HepG2 (cell line): ENCODE results near the gene SIT1. TPM values are rescaled to one million over a fixed set of nuclear protein-coding genes. Genes with fewer than 3 reads are reported as not detected.
A peak's percentile ranks its signal among the peaks of the same experiment; 100 is the strongest.

Experiments used
- AGO2 ChIP-seq: fragments of 200-400 bp; formaldehyde crosslinking; optimal IDR thresholded peaks from 2 replicates; pipeline ENCODE3; 2017; ENCODE audit warnings: mild to moderate bottlenecking, low read depth, low read length, moderate library complexity
- DMTF1 ChIP-seq: sonication (generic); formaldehyde crosslinking; IDR thresholded peaks from 2 replicates; pipeline ENCODE4 v1.4.0; 2020; ENCODE audit warnings: mild to moderate bottlenecking, missing genetic modification reagents
- E2F2 ChIP-seq: sonication (generic); formaldehyde crosslinking; IDR thresholded peaks from 2 replicates; pipeline ENCODE4 v1.4.0; 2020; ENCODE audit warnings: missing genetic modification reagents, borderline replicate concordance
- EHMT2 ChIP-seq: fragments of 200-600 bp; sonication (generic); IDR thresholded peaks from 2 replicates; pipeline ENCODE4 v1.7.0; 2017; ENCODE audit warnings: antibody characterized with exemption, low read depth, low read length, borderline replicate concordance
- GATAD1 ChIP-seq: IDR thresholded peaks from 2 replicates; pipeline ENCODE4 v1.6.1; 2016; ENCODE audit warnings: missing genetic modification reagents, missing compliant biosample characterization
- HNRNPLL ChIP-seq: fragments of 200-400 bp; formaldehyde crosslinking; IDR thresholded peaks from 2 replicates; pipeline ENCODE4 v1.6.1; 2017; ENCODE audit warnings: mild to moderate bottlenecking, low read depth, low read length; ENCODE audit not compliant: poor library complexity, severe bottlenecking
- IRF9 ChIP-seq: sonication (generic); formaldehyde crosslinking; IDR thresholded peaks from 2 replicates; pipeline ENCODE4 v1.8.0; 2022; ENCODE audit warnings: missing genetic modification reagents, mild to moderate bottlenecking, borderline replicate concordance
- MATR3 ChIP-seq: sonication (generic); formaldehyde crosslinking; IDR thresholded peaks from 2 replicates; pipeline ENCODE4 v1.4.0; 2020; ENCODE audit warnings: missing genetic modification reagents
- MED8 ChIP-seq: sonication (generic); formaldehyde crosslinking; IDR thresholded peaks from 2 replicates; pipeline ENCODE4 v1.8.1; 2023; ENCODE audit warnings: mild to moderate bottlenecking, missing genetic modification reagents; ENCODE audit not compliant: insufficient replicate concordance
- PRDM10 ChIP-seq: sonication (generic); formaldehyde crosslinking; IDR thresholded peaks from 2 replicates; pipeline ENCODE4 v1.4.0; 2020; ENCODE audit warnings: low read depth, missing genetic modification reagents
- SMYD3 ChIP-seq: sonication (generic); formaldehyde crosslinking; IDR thresholded peaks from 2 replicates; pipeline ENCODE4 v1.8.1; 2023; ENCODE audit warnings: mild to moderate bottlenecking, missing genetic modification reagents
- SOX5 ChIP-seq: IDR thresholded peaks from 2 replicates; pipeline ENCODE4 v1.6.1; 2016; ENCODE audit warnings: borderline replicate concordance
- ZMYM4 ChIP-seq: sonication (generic); formaldehyde crosslinking; IDR thresholded peaks from 2 replicates; pipeline ENCODE4 v1.8.1; 2023; ENCODE audit warnings: mild to moderate bottlenecking, missing genetic modification reagents
- ZNF121 ChIP-seq: sonication (generic); formaldehyde crosslinking; IDR thresholded peaks from 2 replicates; pipeline ENCODE4 v1.5.0; 2020; ENCODE audit warnings: mild to moderate bottlenecking, missing genetic modification reagents
- ZNF160 ChIP-seq: sonication (generic); formaldehyde crosslinking; IDR thresholded peaks from 2 replicates; pipeline ENCODE4 v1.8.0; 2022; ENCODE audit warnings: mild to moderate bottlenecking, inconsistent platforms, missing genetic modification reagents
- ZNF552 ChIP-seq: sonication (generic); formaldehyde crosslinking; IDR thresholded peaks from 2 replicates; pipeline ENCODE4 v1.9.0; 2022; ENCODE audit warnings: missing genetic modification reagents, mild to moderate bottlenecking, borderline replicate concordance
- ZNF644 ChIP-seq: IDR thresholded peaks from 2 replicates; pipeline ENCODE4 v1.6.1; 2016; ENCODE audit warnings: low read depth
- ZNF782 ChIP-seq: sonication (generic); formaldehyde crosslinking; IDR thresholded peaks from 2 replicates; pipeline ENCODE4 v1.4.0; 2020; ENCODE audit warnings: missing genetic modification reagents, mild to moderate bottlenecking, borderline replicate concordance
- polyA plus RNA-seq, 8 experiments: library from polyadenylated mRNA; depleted of rRNA in 3 of 8; stranded (reverse) in 7 of 8; unstranded in 1 of 8; fragments of >200 nt; fragmentation: Illumina TruSeq in 4 of 8; extraction: Trizol in 4 of 8; gene quantifications; 2 replicates each; pipeline versions ENCODE4 v1.2.1 to v1.2.3, GENCODE V29; 2011 to 2016; ENCODE audit warnings: low read depth in 4 of 8, missing spikeins in 1 of 8, mixed read lengths in 1 of 8; ENCODE audit not compliant: insufficient read depth in 1 of 8
- total RNA-seq, 5 experiments: library from RNA; depleted of rRNA; stranded (reverse); fragments of >200 nt; fragmentation: Illumina TruSeq; extraction: Trizol; gene quantifications; 2 replicates each; pipeline ENCODE4 v1.2.3, GENCODE V29; 2016; ENCODE audit warnings: low read depth in 1 of 5

SIT1 gene
- total and polyA plus RNA-seq, 2 of the 13 experiments (the other 11 are each of a cell fraction or from before 2014, with no cell fraction given), result 0.09 to 6.7 TPM

- TF ChIP-seq DMTF1, result 0 out of 2 replicates have a peak, but pooled peaks have one; percentile 45
- 0 out of 2 replicates have a peak, but pooled peaks have one; percentile 18 for TF ChIP-seq PRDM10 (CRISPR knock-in tag)
- 0 out of 2 replicates have a peak, but pooled peaks have one; percentile 27 for TF ChIP-seq ZNF552 (CRISPR knock-in tag)
- TF ChIP-seq ZNF644 (CRISPR knock-in tag), result no peak
- TF ChIP-seq GATAD1 (CRISPR knock-in tag), result no peak
- peak; percentile 41; the same call in 1 of the 2 replicates for TF ChIP-seq ZMYM4 (CRISPR knock-in tag)
- peak; percentile 88 for TF ChIP-seq HNRNPLL
- TF ChIP-seq MATR3 (CRISPR knock-in tag), result no peak
- TF ChIP-seq IRF9, result peak; percentile 85; the same call in 1 of the 2 replicates
- TF ChIP-seq ZNF782, result no peak
- no peak for TF ChIP-seq E2F2 (CRISPR knock-in tag)
- peak; percentile 99 for TF ChIP-seq AGO2
- no peak for TF ChIP-seq SMYD3
- TF ChIP-seq EHMT2, result no peak
- no peak for TF ChIP-seq ZNF160 (CRISPR knock-in tag)
- peak; percentile 73 for TF ChIP-seq ZNF121 (CRISPR knock-in tag)
- TF ChIP-seq MED8, result peak; percentile 80
- TF ChIP-seq SOX5 (CRISPR knock-in tag), result no peak
Observed at GRCh38 chr9:35658137-35658967, 7.6 kb upstream of the SIT1 start, which contains the start of gene CCDC107 (continued).
